Esophagus (tissue), 2 donors: ENCODE results near the gene NDRG4. TPM values are rescaled to one million over a fixed set of nuclear protein-coding genes. Genes with fewer than 3 reads are reported as not detected.
"Not testable (repeated sequence)": the region's sequence is repeated elsewhere in the genome, so short reads cannot be mapped to it uniquely, and the experiment has no call there.

Experiments used
- H3K27ac ChIP-seq, 2 donors: one replicate each; pipeline ENCODE4 v1.5.1; 2013; ENCODE audit warnings: low read depth in 2 of 2, mild to moderate bottlenecking in 2 of 2, inconsistent platforms in 1 of 2, low read length in 1 of 2, moderate library complexity in 1 of 2
- H3K27me3 ChIP-seq, 2 donors: one replicate each; pipeline ENCODE4 v1.6.1; 2013; ENCODE audit warnings: low read length in 2 of 2, control low read depth in 1 of 2, mild to moderate bottlenecking in 1 of 2; ENCODE audit not compliant: insufficient read depth in 2 of 2, control insufficient read depth in 1 of 2
- H3K36me3 ChIP-seq, 2 donors: one replicate each; pipeline ENCODE4 v1.6.1; 2013; ENCODE audit warnings: low read length in 1 of 2; ENCODE audit not compliant: control insufficient read depth in 2 of 2, insufficient read depth in 2 of 2
- H3K4me1 ChIP-seq, 2 donors: one replicate each; pipeline ENCODE4 v1.6.1; 2013; ENCODE audit warnings: low read length in 1 of 2; ENCODE audit not compliant: control insufficient read depth in 2 of 2, insufficient read depth in 2 of 2
- H3K4me3 ChIP-seq, 2 donors: one replicate each; pipeline ENCODE4 v1.5.1; 2013; ENCODE audit warnings: low read length in 2 of 2, mild to moderate bottlenecking in 2 of 2, low read depth in 1 of 2, moderate library complexity in 1 of 2
- H3K9me3 ChIP-seq, 2 donors: one replicate each; pipeline ENCODE4 v1.6.1; 2013; ENCODE audit warnings: mild to moderate bottlenecking in 2 of 2, low read depth in 1 of 2, low read length in 1 of 2, moderate library complexity in 1 of 2; ENCODE audit not compliant: control insufficient read depth in 2 of 2, insufficient read depth in 1 of 2
- WGBS, 2 donors: extraction: QIAGEN DNeasy Blood & Tissue Kit; methylation state at CpG; one replicate each; pipeline ENCODE4 v1.1.7; 2013; 5-methylcytosine and 5-hydroxymethylcytosine counted together
- polyA plus RNA-seq, 2 donors: library from polyadenylated mRNA; stranded (reverse); fragments of 200-250 nt; gene quantifications; one replicate each; pipeline ENCODE4 v1.2.3, GENCODE V29; 2013
- donor health status: healthy with polysubstance abuse.
- donor health status: Bipolar disorder and iron deficiency.

The NDRG4 gene
- polyA plus RNA-seq, 2 donors = 12.0 to 26.9 TPM

- H3K4me1 ChIP-seq, H3K9me3 ChIP-seq, H3K27me3 ChIP-seq, H3K36me3 ChIP-seq, H3K4me3 ChIP-seq, H3K27ac ChIP-seq: not testable (repeated sequence)
- WGBS, 2 donors = 85 to 90% methylated on average over 8 of the region's 8 CpGs
Measured at GRCh38 chr16:58490539-58490938, 9.4 kb upstream of the NDRG4 start.

DNA sequence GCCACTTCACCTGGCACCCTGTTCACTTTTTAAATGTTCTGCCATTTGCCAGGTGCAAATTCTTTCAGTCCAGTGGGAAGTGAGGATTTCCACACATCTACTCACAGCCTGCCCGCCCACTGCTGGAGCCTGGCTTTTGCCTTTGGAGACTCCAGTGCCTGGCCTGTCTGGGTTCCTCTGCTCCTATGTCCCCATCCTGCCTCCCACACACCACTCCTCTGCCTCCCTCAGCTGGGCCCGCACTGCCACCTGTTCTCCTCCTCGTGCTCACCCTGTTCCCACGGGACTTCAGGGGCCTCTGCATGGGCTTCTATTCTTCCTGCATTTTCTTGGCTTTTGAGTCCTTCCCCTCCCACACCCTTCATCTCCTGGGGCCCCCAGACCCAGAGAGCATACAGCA, 7.9 kb upstream of the NDRG4 start:
- Histone ChIP-seq H3K27me3 (no peaks in the 10 kb centered on the region), H3K9me3 (no peaks in the 10 kb centered on the region), H3K4me1 (peaks cover 3 to 9% of the 10 kb centered on the region in 2 donors), H3K27ac (no peak overlapping the region), H3K36me3 (peaks cover 0 to 4% of the 10 kb centered on the region in 2 donors), H3K4me3 (no peak overlapping the region)
- 75 to 76% methylated on average over 4 of the region's 4 CpGs for WGBS, 2 donors

DNA sequence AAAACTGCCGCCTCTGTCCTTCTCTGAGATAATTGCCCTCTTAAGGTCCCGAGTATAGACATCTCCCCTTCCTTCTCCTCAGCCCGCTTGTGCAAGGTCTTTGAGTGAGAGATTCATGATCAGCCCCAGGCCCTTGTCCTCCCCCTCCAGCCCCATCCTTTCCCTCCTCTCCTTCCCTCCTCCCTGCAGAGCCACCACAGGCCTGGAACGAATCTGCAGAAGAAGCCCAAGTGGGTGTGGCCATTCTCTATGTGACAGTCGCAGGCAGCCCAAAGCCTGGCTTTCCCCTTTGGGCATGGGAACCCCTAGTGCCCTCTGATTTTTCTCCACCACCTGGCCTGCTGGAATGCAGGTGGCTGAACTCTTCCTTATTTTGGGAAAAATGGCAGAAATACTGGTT, 7.2 kb upstream of the NDRG4 start:
- peaks cover 0 to 4% of the 10 kb centered on the region in 2 donors for H3K36me3 ChIP-seq
- no peaks in the 10 kb centered on the region for H3K27me3 ChIP-seq
- no peaks in the 10 kb centered on the region for H3K9me3 ChIP-seq
- H3K27ac ChIP-seq = no peak overlapping the region
- peaks cover 0 to 6% of the 10 kb centered on the region in 2 donors for H3K4me1 ChIP-seq
- no peak overlapping the region for H3K4me3 ChIP-seq
- 55% methylated on average over 5 of the region's 5 CpGs for WGBS, 2 donors

GRCh38 chr16:58493756-58494431, 6.0 kb upstream of the NDRG4 start:
- Histone ChIP-seq H3K27ac (no peak overlapping the region), H3K36me3 (peaks cover 0 to 4% of the 10 kb centered on the region in 2 donors), H3K9me3 (no peaks in the 10 kb centered on the region), H3K4me3 (no peak overlapping the region), H3K4me1 (peaks cover 0 to 4% of the 10 kb centered on the region in 2 donors), H3K27me3 (no peaks in the 10 kb centered on the region)
- WGBS, 2 donors = 77 to 82% methylated on average over 20 of the region's 20 CpGs

DNA sequence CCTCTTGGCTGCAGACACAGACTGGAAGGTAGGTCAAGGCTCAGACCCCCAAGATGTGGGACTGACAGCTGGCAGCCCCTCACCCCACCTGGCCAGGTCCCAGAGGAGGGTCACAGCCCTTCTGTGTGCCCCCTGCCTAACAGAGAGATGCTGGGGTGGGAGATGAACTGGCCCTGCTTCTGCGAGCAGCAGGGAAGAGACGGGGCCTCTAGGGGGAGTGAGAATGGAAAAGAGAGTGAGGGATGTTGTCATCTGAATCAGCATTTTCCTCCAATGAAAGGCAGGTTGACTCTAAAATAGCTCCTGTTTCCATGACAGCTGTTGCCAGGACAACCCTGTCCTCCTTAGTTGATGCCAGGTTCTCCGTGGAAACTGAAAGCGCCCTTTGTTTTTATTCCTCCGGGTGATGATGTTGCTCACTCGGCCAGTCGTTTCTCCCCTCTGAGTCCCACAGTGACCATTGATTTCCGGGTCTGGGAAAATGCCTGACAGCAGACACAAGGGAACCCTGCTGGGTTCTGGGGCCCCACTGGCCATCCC, 4.9 kb upstream of the NDRG4 start:
- Histone ChIP-seq H3K4me1 (peaks cover 0 to 6% of the 10 kb centered on the region in 2 donors), H3K27ac (peak overlapping the region in 1 of 2 donors; percentile 24), H3K36me3 (peaks cover 0 to 4% of the 10 kb centered on the region in 2 donors), H3K4me3 (no peak overlapping the region), H3K27me3 (peaks cover 0 to under 1% of the 10 kb centered on the region in 2 donors), H3K9me3 (no peaks in the 10 kb centered on the region)
- WGBS, 2 donors = 11 to 12% methylated on average over 8 of the region's 8 CpGs

DNA sequence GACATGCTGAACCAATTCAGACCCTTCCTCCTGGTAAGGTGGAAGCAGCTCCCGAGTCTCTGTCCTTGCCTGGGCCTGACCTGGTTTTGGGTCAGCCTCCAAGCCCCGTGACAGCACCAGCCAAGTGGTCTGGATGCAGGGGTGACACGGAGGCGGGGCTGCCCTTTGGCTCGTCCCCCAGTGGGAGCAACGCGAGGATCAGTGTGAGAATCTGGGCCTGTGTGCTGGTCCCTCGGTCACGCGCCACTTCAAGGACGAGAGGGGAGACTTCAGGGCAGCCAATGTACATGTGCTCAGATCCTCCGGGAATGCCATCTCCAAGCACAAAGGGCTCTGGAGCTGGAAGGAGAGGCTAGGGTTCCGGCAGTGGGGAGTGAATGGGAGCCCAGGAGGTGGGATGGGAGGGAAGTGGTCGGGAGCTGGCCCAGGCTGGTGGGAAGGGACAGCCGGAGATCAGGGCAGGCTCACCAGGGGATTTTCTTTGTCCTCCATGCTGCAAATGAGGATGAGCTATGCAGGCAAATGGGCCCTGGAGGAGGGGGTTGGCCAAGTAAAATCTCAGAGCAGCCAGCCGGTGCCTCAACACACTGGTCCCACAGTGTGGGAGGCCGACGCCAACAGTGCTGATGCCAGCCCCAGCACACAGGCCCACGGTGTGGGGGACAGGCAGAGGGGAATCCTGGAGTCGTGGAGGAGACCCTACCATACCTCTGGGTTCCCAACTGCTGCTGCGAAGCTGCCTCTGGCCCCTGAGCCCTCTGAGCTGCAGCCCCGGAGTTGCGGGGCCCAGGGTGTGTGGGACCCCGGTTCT, 4.2 kb upstream of the NDRG4 start:
- 62 to 72% methylated on average over 24 of the region's 24 CpGs for WGBS, 2 donors
- H3K4me3 ChIP-seq = no peak overlapping the region
- H3K9me3 ChIP-seq = no peaks in the 10 kb centered on the region
- H3K4me1 ChIP-seq = peaks cover 3 to 9% of the 10 kb centered on the region in 2 donors
- peaks cover 0 to 2% of the 10 kb centered on the region in 2 donors for H3K27me3 ChIP-seq
- peak overlapping the region in 1 of 2 donors; percentile 24 for H3K27ac ChIP-seq
- H3K36me3 ChIP-seq = peaks cover 0 to 4% of the 10 kb centered on the region in 2 donors

- WGBS, 2 donors = 81 to 87% methylated on average over 2 of the region's 2 CpGs
- H3K4me3 ChIP-seq = no peak overlapping the region
- peaks cover 0 to 2% of the 10 kb centered on the region in 2 donors for H3K27me3 ChIP-seq
- peaks cover 0 to 4% of the 10 kb centered on the region in 2 donors for H3K36me3 ChIP-seq
- no peaks in the 10 kb centered on the region for H3K9me3 ChIP-seq
- H3K27ac ChIP-seq = no peak overlapping the region
- H3K4me1 ChIP-seq = peaks cover 13 to 18% of the 10 kb centered on the region in 2 donors
Measured at GRCh38 chr16:58497468-58497867, 2.5 kb upstream of the NDRG4 start.

GRCh38 chr16:58497935-58498334, 2.0 kb upstream of the NDRG4 start:
- Histone ChIP-seq H3K9me3 (no peaks in the 10 kb centered on the region), H3K4me3 (no peak overlapping the region), H3K36me3 (peaks cover 0 to 4% of the 10 kb centered on the region in 2 donors), H3K27ac (no peak overlapping the region), H3K27me3 (peaks cover 0 to 2% of the 10 kb centered on the region in 2 donors), H3K4me1 (peaks cover 13 to 18% of the 10 kb centered on the region in 2 donors)
- WGBS, 2 donors = 57 to 59% methylated on average over 5 of the region's 5 CpGs

GRCh38 chr16:58498341-58499091, 1.4 kb upstream of the NDRG4 start:
- H3K4me3 ChIP-seq = no peak overlapping the region
- H3K4me1 ChIP-seq = peaks cover 13 to 18% of the 10 kb centered on the region in 2 donors
- peaks cover 0 to 4% of the 10 kb centered on the region in 2 donors for H3K36me3 ChIP-seq
- H3K27ac ChIP-seq = no peak overlapping the region
- H3K9me3 ChIP-seq = no peaks in the 10 kb centered on the region
- WGBS, 2 donors = 71 to 74% methylated on average over 9 of the region's 9 CpGs
- H3K27me3 ChIP-seq = peaks cover 0 to 2% of the 10 kb centered on the region in 2 donors
